ENCODE measurements around the gene TGM6.

Gene TGM6

GRCh38 chr20:2365091-2365490 lies 15.6 kb upstream of the TGM6 start:
- no peak for DNase-seq

GRCh38 chr20:2365666-2366065 lies 15.0 kb upstream of the TGM6 start:
- no peak for DNase-seq

- no peak for DNase-seq
These were observed 12.1 kb upstream of the TGM6 start for GRCh38 chr20:2368621-2369020.

- DNase-seq, result no peak
These were observed 7.6 kb upstream of the TGM6 start for GRCh38 chr20:2373098-2373497.

GRCh38 chr20:2374346-2375125 lies 6.2 kb upstream of the TGM6 start:
- DNase-seq, result no peak

GRCh38 chr20:2378893-2379292 lies 1.8 kb upstream of the TGM6 start:
- no peak for DNase-seq

GRCh38 chr20:2379511-2380229 lies 1.0 kb upstream of the TGM6 start:
- no peak for DNase-seq

- DNase-seq, result no peak
These were observed 602 bp downstream of the TGM6 start for GRCh38 chr20:2381303-2381702.

GRCh38 chr20:2382833-2383232 lies 2.1 kb downstream of the TGM6 start:
- no peak for DNase-seq

- DNase-seq, result no peak
These were observed 4.3 kb downstream of the TGM6 start for GRCh38 chr20:2385026-2385425.

GRCh38 chr20:2385496-2385895 lies 4.8 kb downstream of the TGM6 start:
- no peak for DNase-seq

- no peak for DNase-seq
These were observed 5.9 kb downstream of the TGM6 start for GRCh38 chr20:2386516-2387179.

- no peak for DNase-seq
These were observed 6.5 kb downstream of the TGM6 start for GRCh38 chr20:2387180-2387577.

GRCh38 chr20:2387580-2387979 lies 6.9 kb downstream of the TGM6 start:
- no peak for DNase-seq

GRCh38 chr20:2390951-2391675 lies 10.4 kb downstream of the TGM6 start:
- DNase-seq, result no peak

GRCh38 chr20:2394411-2395055 lies 13.8 kb downstream of the TGM6 start:
- no peak for DNase-seq

- DNase-seq, result no peak
These were observed 14.4 kb downstream of the TGM6 start for GRCh38 chr20:2395136-2395535.

GRCh38 chr20:2396241-2396814 lies 15.6 kb downstream of the TGM6 start:
- DNase-seq, result no peak

GRCh38 chr20:2397091-2397490 lies 16.4 kb downstream of the TGM6 start:
- no peak for DNase-seq

GRCh38 chr20:2397595-2398145 lies 17.0 kb downstream of the TGM6 start:
- no peak for DNase-seq

- no peak for DNase-seq
These were observed 17.7 kb downstream of the TGM6 start for GRCh38 chr20:2398449-2398848.

GRCh38 chr20:2399390-2399789 lies 18.7 kb downstream of the TGM6 start:
- DNase-seq, result no peak

Measured in NCI-H1694 treated with DMSO at 0.1 percent for 48 hours (cell line).